ENCODE results near the gene RBPJ.
A peak's percentile ranks its signal among the peaks of the same experiment; 100 is the strongest.
"Not testable (repeated sequence)": the region's sequence is repeated elsewhere in the genome, so short reads cannot be mapped to it uniquely, and the experiment has no call there.

The RBPJ gene

GRCh38 chr4:26302031-26302899, 18.5 kb upstream of the RBPJ start:
- peak; percentile 93 for DNase-seq

- DNase-seq, result no peak
Observed at GRCh38 chr4:26303008-26303407, 17.8 kb upstream of the RBPJ start.

GRCh38 chr4:26307037-26307800, 13.6 kb upstream of the RBPJ start:
- no peak for DNase-seq

- DNase-seq, result no peak
Observed at GRCh38 chr4:26308568-26308967, 12.2 kb upstream of the RBPJ start.

GRCh38 chr4:26310264-26310663, 10.6 kb upstream of the RBPJ start:
- no peak for DNase-seq

- no peak for DNase-seq
Observed at GRCh38 chr4:26311633-26312032, 9.2 kb upstream of the RBPJ start.

GRCh38 chr4:26315316-26315932, 5.4 kb upstream of the RBPJ start:
- not testable (repeated sequence) for DNase-seq

GRCh38 chr4:26317766-26318165, 3.0 kb upstream of the RBPJ start:
- DNase-seq, result no peak

GRCh38 chr4:26319467-26319948, 1.3 kb upstream of the RBPJ start:
- peak; percentile 97 for DNase-seq

- peak; percentile 37 for DNase-seq
Observed at GRCh38 chr4:26319949-26320537, 771 bp upstream of the RBPJ start.

GRCh38 chr4:26321373-26322221, 783 bp downstream of the RBPJ start:
- peak; percentile 39 for DNase-seq

GRCh38 chr4:26322346-26322745, 1.5 kb downstream of the RBPJ start:
- DNase-seq, result no peak

- peak; percentile 30 for DNase-seq
Observed at GRCh38 chr4:26323821-26324220, 3.0 kb downstream of the RBPJ start.

- DNase-seq, result peak; percentile 69
Observed at GRCh38 chr4:26325191-26325590, 4.4 kb downstream of the RBPJ start.

GRCh38 chr4:26326791-26327190, 6.0 kb downstream of the RBPJ start:
- no peak for DNase-seq

- DNase-seq, result peak; percentile 71
Observed at GRCh38 chr4:26330186-26330787, 9.5 kb downstream of the RBPJ start.

GRCh38 chr4:26330946-26331345, 10.1 kb downstream of the RBPJ start:
- no peak for DNase-seq

GRCh38 chr4:26331380-26331950, 10.7 kb downstream of the RBPJ start:
- DNase-seq, result peak; percentile 43

GRCh38 chr4:26334366-26334765, 13.6 kb downstream of the RBPJ start:
- no peak for DNase-seq

GRCh38 chr4:26337612-26338011, 16.8 kb downstream of the RBPJ start:
- no peak for DNase-seq

- DNase-seq, result peak; percentile 67
Observed at GRCh38 chr4:26342328-26343037, 21.7 kb downstream of the RBPJ start.

Data from inflammatory macrophage treated with lipopolysaccharide for 4 hours (primary cell).